Prostate gland (tissue), 2 donors: ENCODE measurements around the gene CES4A. TPM values are rescaled to one million over a fixed set of nuclear protein-coding genes. Genes with fewer than 3 reads are reported as not detected.

Source experiments
- DNase-seq: peaks from one replicate; pipeline ENCODE4 v3.0.0-alpha.2; 2019; ENCODE audit warnings: low spot score
- H3K27ac ChIP-seq, 2 donors: fragments of 200-600 bp; sonication (generic); 2 replicates each; pipeline ENCODE4 v1.5.1; 2017 to 2019
- H3K27me3 ChIP-seq: fragments of 200-600 bp; sonication (generic); replicated peaks from 2 replicates; pipeline ENCODE4 v1.5.1; 2019; ENCODE audit not compliant: insufficient read depth
- H3K36me3 ChIP-seq, 2 donors: fragments of 200-600 bp; sonication (generic); 1 replicate in 1 of 2; 2 replicates in 1 of 2; pipeline versions ENCODE4 v1.5.1 to v1.8.1; 2017 to 2019
- H3K4me1 ChIP-seq: fragments of 200-600 bp; sonication (generic); replicated peaks from 2 replicates; pipeline ENCODE4 v1.5.1; 2019
- H3K4me3 ChIP-seq, 2 donors: fragments of 200-600 bp; sonication (generic); 2 replicates each; pipeline ENCODE4 v1.5.1; 2017 to 2019
- H3K9me3 ChIP-seq: fragments of 200-600 bp; sonication (generic); 2 replicates; pipeline ENCODE4 v1.5.1; 2017
- CTCF ChIP-seq, 4 experiments: fragments of 200-600 bp in 2 of 4; fragments of 450-650 bp in 2 of 4; sonication (generic) in 2 of 4; IDR thresholded peaks; 1 replicate in 3 of 4; 2 replicates in 1 of 4; pipeline ENCODE4 v1.5.1; 2016 to 2019; ENCODE audit warnings: antibody characterized with exemption in 4 of 4, mild to moderate bottlenecking in 2 of 4, moderate library complexity in 2 of 4
- POLR2A ChIP-seq: fragments of 450-650 bp; IDR thresholded peaks from one replicate; pipeline ENCODE4 v1.6.1; 2016; ENCODE audit warnings: antibody characterized with exemption, mild to moderate bottlenecking
- POLR2AphosphoS5 ChIP-seq: sonication (generic); formaldehyde crosslinking; IDR thresholded peaks from one replicate; pipeline ENCODE4 v1.6.1; 2017; ENCODE audit warnings: antibody characterized with exemption
- whole genome bisulfite sequencing: methylation state at CpG from one replicate; pipeline ENCODE4 v1.1.5; 2018; 5-methylcytosine and 5-hydroxymethylcytosine counted together
- intact Hi-C: fragments of 100-400 bp; cut with DNase I; formaldehyde crosslinking; loops from one replicate; pipeline ENCODE4 v1.14.2; 2022
- total RNA-seq, 2 donors: library from RNA; depleted of rRNA; stranded (reverse); fragments of >200 nt; gene quantifications; one replicate each; pipeline ENCODE4 v1.1.0, GENCODE V29; 2016

Gene CES4A
- total RNA-seq, 2 donors from 2014 or later, result 1.4 to 10.7 TPM

- Histone ChIP-seq H3K4me1 (peaks cover 3% of the 10 kb centered on the region), H3K27ac (no peak overlapping the region), H3K36me3 (no peaks in the 10 kb centered on the region), H3K9me3 (no peaks in the 10 kb centered on the region), H3K27me3 (no peaks in the 10 kb centered on the region), H3K4me3 (no peak overlapping the region)
- no peak for DNase-seq
- intact Hi-C loops, result no loop called here
- no peak for TF ChIP-seq POLR2AphosphoS5
- WGBS, result 89% methylated on average over 9 of the region's 9 CpGs
Observed at GRCh38 chr16:67015313-67015731, 26.9 kb downstream of the CES4A start.

- intact Hi-C loops, result no loop called here
- H3K4me1 ChIP-seq, result peaks cover 3% of the 10 kb centered on the region
- no peak for TF ChIP-seq POLR2A
- TF ChIP-seq POLR2AphosphoS5, result no peak
- TF ChIP-seq CTCF (IDR thresholded peaks at IDR 0.05), result no peak
Observed at GRCh38 chr16:67016143-67016542, 27.8 kb downstream of the CES4A start.

GRCh38 chr16:67016681-67017420 lies 28.5 kb downstream of the CES4A start:
- intact Hi-C loops, result no loop called here
- DNase-seq, result no peak

More at GRCh38 chr16:67016143-67016542, 27.8 kb downstream of the CES4A start:
- Histone ChIP-seq H3K27ac (no peak overlapping the region), H3K4me3 (no peak overlapping the region), H3K36me3 (no peaks in the 10 kb centered on the region), H3K27me3 (no peaks in the 10 kb centered on the region), H3K9me3 (no peaks in the 10 kb centered on the region)
- no peak for DNase-seq

GRCh38 chr16:67017421-67017750 lies 29.0 kb downstream of the CES4A start:
- no peak for DNase-seq
- no peaks in the 10 kb centered on the region for H3K9me3 ChIP-seq
- H3K27ac ChIP-seq, result no peak overlapping the region
- H3K4me1 ChIP-seq, result peaks cover 3% of the 10 kb centered on the region
- WGBS, result 98% methylated on average over 4 of the region's 4 CpGs
- no peaks in the 10 kb centered on the region for H3K27me3 ChIP-seq
- no peak overlapping the region for H3K4me3 ChIP-seq
- TF ChIP-seq POLR2A (no peak), CTCF (IDR thresholded peaks at IDR 0.05) (no peak), POLR2AphosphoS5 (no peak)
- intact Hi-C loops, result no loop called here
- no peaks in the 10 kb centered on the region for H3K36me3 ChIP-seq

More at GRCh38 chr16:67016681-67017420, 28.5 kb downstream of the CES4A start:
- Histone ChIP-seq H3K4me3 (no peak overlapping the region), H3K9me3 (no peaks in the 10 kb centered on the region), H3K36me3 (no peaks in the 10 kb centered on the region), H3K27ac (no peak overlapping the region), H3K4me1 (peaks cover 3% of the 10 kb centered on the region), H3K27me3 (no peaks in the 10 kb centered on the region)
- TF ChIP-seq POLR2AphosphoS5, result no peak
- TF ChIP-seq CTCF (IDR thresholded peaks at IDR 0.05), result no peak
- no peak for TF ChIP-seq POLR2A
- WGBS, result 78% methylated on average over 5 of the region's 5 CpGs

- intact Hi-C loops, result no loop called here
- peak; percentile 79 for DNase-seq
- H3K9me3 ChIP-seq, result no peaks in the 10 kb centered on the region
- TF ChIP-seq CTCF (IDR thresholded peaks at IDR 0.05), result peak in 3 of 4 experiments; percentile 72 to 87 (median 84)
- no peak for TF ChIP-seq POLR2A
- peak; percentile 80 for TF ChIP-seq POLR2AphosphoS5
- no peak overlapping the region for H3K4me3 ChIP-seq
- H3K27ac ChIP-seq, result no peak overlapping the region
- 35% methylated on average over 6 of the region's 6 CpGs for WGBS
- peaks cover 3% of the 10 kb centered on the region for H3K4me1 ChIP-seq
- H3K27me3 ChIP-seq, result no peaks in the 10 kb centered on the region
- no peaks in the 10 kb centered on the region for H3K36me3 ChIP-seq
Observed at GRCh38 chr16:67017810-67018488, 29.6 kb downstream of the CES4A start.
